HG02678 (cell line): Measurements from ENCODE around the gene EXOSC5.
"Not testable (repeated sequence)": the region's sequence is repeated elsewhere in the genome, so short reads cannot be mapped to it uniquely, and the experiment has no call there.

Source experiments
- ATAC-seq: cut with Tn5 transposase; IDR thresholded peaks from one replicate; pipeline ENCODE4 v1.9.1; 2021; ENCODE audit warnings: mild to moderate bottlenecking, moderate library complexity; ENCODE audit not compliant: unreplicated experiment

EXOSC5 gene

DNA sequence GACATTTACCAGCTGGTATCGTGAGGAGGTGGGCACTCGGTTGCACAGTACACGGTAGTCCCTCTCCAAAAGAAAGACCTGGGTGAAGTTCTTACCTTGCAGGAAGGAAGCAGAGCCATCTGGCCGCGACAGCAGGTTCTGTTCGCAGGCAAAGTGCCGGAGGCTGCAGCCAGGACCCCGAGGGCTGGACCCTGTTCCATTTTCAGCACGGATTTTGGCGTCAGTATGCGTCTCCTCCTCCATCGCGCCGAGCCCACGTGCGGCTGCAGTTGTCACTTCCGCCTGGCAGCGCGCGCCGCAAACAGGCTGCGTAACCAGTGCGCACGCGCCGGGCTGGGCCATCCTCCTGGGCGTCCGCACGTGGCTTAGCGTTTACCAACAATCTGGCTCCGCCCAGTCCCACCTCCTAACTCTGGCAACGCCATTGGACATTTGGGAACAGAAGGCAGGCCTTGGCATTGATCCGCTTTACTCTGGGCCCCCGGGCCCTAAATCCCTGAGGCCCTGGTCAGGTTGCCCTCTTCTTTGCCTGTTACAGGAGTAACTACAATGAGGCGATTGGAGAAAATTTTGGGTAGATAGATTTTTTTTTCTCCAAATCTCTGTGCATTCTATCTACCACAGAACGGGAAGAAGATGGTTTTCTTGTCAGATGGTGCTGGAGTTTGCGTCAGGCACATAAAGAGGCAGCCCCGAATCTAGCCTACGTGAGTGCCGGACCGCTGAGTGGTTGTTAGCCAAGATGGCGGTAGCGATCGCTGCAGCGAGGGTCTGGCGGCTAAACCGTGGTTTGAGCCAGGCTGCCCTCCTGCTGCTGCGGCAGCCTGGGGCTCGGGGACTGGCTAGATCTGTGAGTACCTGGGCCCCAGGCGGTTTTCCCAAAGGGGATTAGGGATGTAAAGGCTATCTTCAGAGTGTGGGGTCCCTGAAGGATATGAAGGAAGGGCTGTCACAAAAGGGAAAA lies at the start of gene EXOSC5, which contains the start of gene BCKDHA:
EXOSC5 (minus strand) TSS at position 274 of the 964 bp plus-strand sequence; CDS start at position 243, 31 bp downstream.
BCKDHA (plus strand) TSS at position 733 of the 964 bp plus-strand sequence; CDS start at position 743, 10 bp downstream.
- peak; percentile 89 for ATAC-seq

DNA sequence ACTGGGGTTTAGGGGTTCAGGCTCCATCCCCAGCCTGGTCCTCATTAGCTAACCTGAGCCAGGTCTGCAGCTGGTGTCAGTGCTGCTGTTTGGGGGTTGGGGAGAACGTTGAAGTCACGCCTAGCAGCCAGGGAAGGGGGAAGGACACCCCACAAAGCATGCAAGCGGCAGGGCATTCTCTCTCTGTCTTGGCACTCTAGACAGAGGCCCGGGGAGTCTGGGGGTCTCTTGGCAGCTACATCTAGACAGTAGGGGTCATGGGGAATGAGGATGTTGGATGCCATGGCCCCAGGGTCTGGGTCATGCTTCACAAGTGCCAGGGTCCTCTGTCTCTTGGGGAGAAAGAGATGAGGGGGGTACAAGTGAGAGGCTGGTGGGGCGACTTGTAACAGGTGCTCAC lies 48.4 kb upstream of the EXOSC5 start:
- ATAC-seq: no peak

DNA sequence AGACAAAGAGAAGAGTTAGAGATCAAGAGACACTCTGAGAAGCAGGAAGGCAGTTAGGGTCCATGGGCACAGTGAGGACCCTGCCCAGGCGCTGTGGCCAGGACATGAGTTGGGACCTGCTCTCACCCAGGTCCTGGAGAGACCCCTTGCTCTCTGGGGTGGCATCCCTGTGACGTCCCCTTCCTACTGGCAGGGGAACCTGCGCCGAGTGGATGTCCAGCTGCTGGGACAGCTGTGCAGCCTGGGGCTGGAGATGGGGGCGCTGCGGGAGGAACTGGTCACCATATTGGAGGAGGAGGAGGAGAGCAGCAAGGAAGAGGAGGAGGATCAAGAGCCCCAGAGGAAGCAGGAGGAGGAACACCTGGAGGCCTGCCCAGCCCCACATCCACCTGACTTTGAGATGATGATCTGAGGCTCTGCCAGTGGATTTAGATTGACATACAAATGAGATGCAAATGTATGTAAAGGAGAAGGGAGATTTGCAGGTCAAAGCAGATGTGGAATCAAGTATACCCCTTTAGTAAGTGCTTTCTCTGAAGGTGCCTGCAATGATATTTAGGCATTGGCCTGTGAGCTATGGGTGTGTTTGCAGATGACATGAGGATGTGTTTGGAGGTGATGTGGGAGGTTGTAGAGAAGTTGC lies 46.8 kb upstream of the EXOSC5 start:
- no peak for ATAC-seq

DNA sequence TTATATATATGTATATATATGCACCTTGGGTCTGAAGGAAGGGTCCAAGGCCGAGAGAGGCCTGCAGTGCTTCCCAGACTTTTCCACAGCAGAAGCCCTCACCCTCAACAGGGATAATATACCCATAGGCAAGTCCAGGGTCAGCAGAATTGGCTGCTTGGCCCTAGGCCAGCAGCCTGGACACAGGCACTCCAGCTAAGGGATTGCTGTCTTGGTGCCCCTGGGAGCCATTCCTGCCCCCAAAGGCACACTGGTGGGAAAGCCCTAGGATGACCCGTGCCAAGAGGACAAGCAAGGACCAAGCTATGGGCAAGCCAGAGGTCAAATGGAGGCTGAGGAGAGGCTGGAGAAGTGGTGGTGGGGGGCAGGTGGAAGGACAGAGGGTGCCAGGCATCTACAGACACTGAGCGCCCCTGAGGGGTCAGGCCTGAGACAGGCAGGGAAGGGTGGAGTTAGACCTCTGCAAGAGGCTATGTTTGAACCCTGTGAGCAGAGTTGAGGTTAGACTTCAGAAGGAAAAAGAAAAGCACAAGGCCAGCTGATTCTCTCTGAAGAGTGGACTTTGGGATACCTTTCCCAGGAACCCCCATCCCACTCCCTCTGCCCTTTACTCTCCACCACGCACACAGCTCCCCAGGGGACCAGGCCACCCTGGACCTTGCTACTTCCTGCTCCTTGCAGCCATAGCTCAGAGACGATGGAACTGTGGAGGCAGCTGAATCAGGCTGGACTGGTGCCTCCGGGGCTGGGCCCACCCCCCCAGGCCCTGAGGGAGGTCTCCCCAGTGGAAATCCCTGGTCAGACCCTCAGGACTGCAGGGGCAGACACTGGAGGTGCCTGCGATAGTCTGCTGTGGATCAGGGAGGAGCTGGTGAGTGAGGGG lies 45.6 kb upstream of the EXOSC5 start, which contains the start of gene ERICH4:
ERICH4 (plus strand) TSS at position 684 of the 883 bp plus-strand sequence; CDS start at position 698, 14 bp downstream.
- no peak for ATAC-seq

DNA sequence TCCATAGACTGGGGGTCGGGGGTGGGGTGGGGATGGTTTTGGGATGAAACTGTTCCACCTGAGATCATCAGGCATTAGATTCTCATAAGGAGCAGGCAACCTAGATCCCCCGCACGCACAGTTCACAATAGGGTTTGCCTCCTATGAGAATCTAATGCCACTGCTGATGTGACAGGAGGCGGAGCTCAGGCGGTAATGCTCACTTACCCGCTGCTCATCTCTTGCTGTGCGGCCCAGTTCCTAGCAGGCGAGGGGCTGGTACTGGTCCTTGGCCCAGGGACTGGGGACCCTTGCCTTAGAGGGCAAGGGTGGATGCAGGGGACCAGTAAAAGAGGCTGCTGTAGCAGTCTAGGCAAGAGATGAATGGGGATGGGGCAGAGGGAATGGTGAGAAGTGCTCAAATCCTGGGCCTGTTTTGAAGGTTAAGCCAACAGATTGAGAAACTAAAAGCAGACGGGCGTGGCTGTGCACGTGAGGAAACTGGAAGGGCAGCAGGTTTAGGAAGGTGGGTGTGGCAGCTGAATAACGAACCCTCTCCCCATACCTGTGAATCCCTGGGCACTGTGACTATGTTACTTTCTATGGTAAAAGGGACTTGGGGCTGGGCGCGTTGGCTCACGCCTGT lies 44.3 kb upstream of the EXOSC5 start:
- ATAC-seq: no peak

DNA sequence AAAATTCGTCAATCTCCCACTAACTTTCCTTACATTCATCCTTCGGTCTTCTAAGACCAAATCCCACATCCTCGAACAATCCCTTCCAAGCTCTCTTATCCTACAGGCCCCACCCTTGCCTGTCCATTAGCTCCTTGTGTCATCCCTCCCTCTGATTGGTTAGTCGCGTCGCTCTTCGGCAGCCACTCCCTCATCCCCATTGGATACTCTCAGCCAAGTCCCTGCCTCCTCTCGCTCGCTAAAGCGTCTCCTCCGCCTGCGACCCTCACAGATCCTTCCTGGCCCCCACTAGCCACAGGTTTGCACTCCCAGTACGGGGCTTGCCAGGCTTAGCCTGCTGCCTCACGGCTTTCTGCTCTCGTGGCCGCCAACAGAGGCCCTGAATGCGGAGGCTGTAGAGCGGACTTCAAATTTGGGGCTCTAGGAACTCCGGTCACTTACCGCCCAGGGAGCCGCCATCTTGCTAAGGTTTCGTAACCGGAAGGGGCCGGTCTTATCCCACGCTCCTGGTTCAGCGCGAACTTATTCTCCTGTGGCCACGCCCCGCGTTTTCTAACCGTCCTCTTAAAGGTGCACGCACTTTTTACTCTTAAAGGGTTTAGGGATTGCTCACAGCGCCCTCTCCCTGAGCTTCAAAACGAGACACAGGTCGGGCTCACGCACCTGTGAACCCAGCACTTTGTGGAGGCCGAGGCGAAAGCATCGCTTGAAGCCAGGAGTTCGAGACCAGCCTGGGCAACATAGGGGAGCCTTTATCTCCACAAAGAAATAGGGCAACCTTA lies 42.5 kb upstream of the EXOSC5 start, which contains the start of gene DMAC2:
DMAC2 (minus strand) TSS at position 472 of the 782 bp plus-strand sequence; CDS start at position 459, 13 bp downstream.
- ATAC-seq: peak; percentile 96

DNA sequence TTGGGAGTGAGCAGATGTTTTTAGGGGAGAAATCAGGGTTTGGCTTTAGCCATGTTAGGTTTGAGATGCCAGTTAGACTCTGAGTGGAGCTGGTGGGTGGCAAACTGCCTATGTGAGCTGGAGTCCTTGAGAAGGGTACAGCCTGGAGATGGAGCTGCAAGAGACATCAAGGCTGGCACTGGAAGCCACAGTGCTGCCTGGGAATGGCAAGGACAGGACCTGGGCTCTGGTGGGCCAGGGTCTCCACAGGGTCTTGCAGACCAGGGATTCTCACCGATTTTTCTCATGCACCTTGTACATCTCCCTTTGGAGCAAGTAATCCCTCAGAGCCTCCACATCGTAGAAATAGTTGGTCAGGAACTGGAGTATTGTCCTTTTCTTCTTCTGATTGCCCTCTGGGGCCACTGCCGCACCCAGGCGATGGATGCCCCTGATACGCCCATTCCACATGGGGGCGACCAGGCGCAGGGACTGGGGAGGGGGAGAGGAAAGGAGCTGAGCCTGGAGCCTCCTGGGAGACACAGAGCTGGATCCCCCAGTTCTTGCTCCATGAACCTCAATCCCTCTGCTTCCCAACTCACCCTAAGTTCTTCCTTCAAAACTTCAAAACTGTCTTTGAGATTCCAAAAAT lies 40.9 kb upstream of the EXOSC5 start:
- no peak for ATAC-seq

DNA sequence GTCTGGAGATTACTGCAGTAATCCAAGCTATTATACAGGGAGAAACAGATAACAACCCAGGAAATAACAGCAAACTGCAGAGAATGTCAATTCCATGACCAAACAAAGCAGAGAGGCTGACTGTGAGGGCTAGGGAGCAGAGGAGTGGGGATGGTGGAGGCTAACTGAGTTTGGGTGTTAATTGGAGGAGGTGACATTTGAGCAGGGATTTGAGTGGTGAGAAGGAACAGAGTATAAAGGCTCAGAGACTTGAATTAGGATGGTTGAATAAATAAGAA lies 39.5 kb upstream of the EXOSC5 start:
- ATAC-seq: no peak

DNA sequence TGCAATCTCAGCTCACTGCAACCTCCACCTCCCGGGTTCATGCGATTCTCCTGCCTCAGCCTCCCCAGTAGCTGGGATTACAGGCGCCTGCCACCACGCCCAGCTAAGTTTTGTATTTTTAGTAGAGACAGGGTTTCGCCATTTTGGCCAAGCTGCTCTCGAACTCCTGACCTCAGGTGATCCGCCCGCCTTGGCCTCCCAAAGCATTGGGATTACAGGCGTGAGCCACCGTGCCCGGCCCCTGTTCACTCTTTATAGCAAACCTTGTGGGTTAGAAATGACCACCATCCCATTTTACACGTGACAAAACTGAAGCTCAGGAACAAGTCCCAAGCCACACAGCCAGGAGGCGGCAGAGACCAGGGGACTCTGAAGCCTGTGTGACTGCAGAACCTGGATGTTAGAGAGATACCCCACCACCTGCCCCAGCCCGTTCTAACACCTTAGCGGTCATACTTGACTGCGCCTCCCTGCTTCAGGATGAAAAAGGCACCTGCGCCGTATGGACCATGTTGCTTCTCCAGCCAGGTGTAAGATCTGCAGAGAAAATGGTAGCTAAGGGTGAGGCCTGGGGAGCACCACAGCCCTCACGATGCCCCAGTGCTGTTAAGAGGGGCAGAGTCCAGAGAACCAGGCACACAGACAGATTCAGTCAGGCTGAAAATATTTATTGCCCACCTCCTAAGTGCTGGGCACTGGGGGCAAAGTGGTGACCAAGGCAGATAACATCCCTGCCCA lies 38.9 kb upstream of the EXOSC5 start:
- no peak for ATAC-seq

DNA sequence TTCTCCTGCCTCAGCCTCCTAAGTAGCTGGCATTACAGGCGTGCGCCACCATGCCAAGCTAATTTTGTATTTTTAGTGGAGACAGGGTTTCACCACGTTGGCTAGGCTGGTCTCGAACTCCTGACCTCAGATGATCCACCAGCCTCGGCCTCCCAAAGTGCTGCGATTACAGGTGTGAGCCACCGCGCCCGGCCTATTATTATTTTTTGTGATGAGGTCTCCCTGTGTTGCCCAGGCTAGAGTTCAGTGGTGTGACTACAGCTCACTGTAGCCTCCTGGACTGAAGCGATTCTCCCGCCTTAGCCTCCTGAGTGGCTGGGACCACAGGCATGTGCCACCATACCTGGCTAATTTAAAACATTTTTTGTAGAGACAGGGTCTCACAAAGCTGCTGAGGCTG lies 38.2 kb upstream of the EXOSC5 start:
- ATAC-seq: not testable (repeated sequence)

DNA sequence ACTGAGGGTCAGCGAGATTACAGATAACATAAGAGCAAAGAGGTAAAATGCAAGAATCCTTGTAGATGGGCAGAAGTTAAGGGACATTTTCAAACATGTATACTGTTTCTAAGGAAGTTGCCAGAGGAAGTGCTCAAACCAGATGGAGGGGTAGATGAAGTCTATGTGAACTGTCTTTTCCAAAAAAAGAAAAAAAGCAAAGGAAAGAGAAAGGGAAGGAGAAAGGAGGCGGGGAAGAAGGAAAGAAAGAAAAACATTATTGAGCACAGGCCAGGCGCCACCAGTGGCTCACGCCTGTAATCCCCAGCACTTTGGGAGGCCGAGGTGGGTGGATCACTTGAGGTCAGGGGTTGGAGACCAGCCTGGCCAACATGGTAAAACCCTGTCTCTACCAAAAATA lies 37.3 kb upstream of the EXOSC5 start:
- ATAC-seq: no peak

DNA sequence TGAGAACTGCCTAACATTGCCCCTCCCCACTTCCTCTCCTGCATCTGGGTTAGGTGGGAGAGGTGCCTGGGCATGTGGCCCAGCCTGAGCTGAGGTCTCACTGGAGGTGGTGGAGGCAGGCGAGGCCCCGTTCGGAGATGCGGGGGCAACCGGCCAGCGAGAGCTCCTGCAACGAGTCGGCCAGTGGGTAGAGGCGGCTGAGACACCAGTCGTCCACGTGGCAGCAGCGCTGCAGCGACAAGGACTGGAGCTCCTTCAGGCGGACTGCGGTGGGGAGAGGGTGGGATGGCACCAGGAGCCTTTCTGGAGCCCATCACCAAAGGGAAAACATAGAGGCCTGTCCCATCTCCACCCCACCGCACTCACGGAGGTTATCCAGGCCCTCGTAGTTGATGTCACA lies 36.0 kb upstream of the EXOSC5 start:
- no peak for ATAC-seq

DNA sequence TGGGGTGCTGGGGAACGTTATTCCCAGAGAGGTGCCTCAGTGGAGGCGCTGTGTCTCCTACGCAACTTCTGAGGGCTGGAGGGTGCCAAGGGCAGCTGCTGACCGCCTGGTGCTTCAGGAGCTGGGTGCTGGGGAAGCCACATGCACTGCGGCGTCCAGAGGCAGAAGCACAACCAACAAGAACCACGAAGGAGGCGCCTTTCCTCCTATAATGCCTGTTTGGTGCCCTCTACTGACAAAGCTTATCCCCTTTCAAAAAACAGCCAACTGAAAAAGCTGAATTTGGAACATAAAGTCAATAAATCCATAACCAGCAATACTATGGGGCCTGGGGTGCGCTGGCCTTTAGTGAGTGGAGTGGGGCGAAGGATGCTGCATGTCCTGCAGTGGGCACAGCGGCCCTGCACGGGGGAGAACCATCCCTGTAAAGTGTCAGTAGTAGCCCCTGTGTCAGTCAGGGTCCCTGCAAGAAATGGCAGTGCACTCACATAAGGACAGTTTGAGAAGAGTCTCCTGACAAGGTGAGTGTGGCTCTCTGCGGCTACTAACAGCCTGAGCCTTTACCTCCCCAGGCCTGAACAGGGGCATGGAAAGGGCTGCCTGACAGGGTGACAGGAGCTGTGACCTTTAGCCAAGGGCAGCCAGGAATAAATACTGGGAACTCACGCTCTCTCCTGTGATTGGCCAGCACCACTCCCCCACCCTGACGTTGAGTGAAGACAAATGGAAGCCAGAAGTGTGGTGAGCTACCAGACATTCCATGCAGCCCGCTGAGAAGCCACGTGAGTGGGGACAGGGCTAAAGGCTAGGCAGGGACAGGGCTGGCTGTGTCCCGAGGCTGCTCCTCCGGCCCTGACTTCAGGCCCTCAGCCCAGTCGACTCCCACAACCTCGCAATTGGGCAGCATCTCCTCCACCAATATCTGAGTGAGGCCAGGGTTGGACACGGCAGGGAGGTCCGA lies 34.5 kb upstream of the EXOSC5 start:
- ATAC-seq: no peak

DNA sequence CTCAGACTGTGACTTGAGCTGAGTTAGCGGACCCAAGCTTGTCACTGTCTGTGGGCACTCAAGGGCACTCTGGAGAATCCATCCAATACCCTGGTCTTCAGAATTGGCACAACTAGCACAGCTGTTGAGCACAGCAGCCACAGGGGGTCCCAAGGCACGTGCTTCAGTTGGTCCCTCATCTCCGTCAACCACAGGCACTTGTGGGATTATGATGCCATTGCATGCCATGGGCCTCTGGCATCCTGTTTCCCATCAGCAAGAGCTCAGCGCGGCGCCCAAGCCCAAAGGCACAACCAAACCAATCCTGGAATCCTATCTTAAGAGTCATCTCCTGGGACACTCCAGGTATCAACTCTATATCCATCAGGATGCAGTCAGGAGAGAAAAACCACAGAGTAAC lies 33.8 kb upstream of the EXOSC5 start:
- ATAC-seq: no peak

DNA sequence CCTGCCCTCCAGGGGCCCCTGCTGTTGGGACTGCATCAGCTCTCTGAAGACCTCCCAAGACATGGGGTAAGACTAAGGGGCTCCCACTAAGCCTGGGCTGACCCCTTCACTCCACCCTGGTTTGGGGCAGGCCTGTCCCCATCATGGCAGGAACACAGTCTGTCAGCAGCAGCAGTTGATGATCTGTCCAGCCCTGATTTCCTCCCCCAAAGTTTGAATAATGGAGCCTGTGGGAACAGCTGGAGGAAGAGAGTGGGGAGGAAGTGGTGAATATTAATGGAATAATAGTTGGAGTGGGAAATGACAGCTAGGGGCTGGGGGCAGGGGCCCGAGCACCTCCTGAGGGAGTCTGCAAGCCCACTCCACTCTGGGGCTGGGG lies 31.3 kb upstream of the EXOSC5 start:
- ATAC-seq: no peak

DNA sequence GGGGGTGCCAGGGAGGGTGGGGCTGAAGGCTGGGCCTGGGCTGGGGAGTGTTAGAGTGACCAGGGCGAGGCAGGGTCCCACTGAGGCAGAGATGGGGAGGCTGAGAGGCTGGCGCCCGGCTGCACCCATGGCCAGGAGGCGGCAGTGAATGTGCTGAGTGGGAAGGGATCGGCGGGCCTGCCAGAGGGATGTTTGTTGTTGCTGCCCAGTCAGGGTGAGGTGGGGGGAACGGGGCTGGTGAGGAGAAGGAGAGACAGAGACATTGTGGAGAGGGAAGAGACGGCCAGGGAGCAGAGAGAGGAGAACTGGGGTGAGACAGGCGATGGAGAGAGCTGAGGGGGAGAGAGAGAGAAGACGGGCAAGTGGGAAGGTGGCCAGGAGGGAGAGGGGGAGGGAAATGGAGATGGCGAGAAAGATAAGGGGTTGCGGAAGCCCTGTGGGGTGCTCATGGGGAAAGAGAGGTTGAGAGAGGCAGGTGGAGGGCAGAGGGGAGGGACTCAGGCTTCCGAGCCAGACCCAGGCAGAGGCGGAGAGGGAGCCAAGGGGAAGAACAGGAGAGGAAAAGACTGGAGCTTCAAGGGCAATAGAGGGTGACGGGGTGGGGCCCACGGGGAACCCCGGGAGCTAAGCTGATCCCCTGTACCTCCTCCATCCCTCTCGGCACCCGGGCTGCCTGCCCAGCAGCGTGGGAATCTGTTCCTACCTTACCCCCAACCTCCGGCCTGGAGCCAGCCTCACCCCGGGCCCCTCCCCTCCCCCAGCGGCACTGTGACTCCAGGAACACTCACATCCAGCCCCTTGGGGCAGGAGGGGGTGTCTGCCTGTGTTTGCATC lies 30.7 kb upstream of the EXOSC5 start:
- no peak for ATAC-seq
